ENCODE results near the gene BTBD1. TPM values are rescaled to one million over a fixed set of nuclear protein-coding genes. Genes with fewer than 3 reads are reported as not detected.
"Not testable (repeated sequence)": the region's sequence is repeated elsewhere in the genome, so short reads cannot be mapped to it uniquely, and the experiment has no call there.

BTBD1 gene
- total RNA-seq, 1 experiment from 2014 or later, result 56.8 TPM

DNA sequence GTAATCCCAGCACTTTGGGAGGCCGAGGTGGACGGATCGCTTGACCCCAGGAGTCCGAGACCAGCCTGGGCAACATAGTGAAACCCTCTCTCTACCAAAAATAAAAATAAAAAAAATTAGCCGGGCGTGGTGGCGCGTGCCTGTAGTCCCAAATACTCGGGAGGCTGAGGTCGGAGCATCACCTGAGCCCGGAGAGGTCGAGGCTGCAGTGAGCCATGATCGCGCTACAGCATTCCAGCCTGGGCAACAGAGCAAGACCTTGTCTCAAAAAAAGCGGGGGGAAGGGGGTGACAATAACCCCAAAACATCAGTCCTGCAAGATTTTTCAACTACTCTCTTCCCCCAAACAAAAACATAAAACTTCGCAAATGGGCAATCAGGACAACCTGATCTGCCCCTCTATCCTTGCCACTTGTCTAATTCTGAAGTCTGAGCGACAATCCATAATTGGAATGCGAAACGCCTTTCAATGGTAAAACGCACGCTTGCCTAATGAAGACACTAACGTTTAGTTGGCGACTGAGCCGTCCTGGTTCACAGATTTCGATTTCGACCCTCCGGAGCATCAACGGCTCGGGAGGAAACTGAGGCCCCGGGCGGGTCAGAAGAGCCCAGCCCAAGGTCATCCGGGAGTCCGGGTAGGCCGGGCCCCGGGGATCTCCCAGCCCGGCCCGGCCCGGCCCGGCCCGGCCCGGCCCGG lies 868 bp downstream of the BTBD1 start:
- DNase-seq (ENCODE audit: low read depth), result peak; percentile 11
- in situ Hi-C loops (cut with HindIII; ENCODE audit: low pct_unique_long_range_greater_than_20kb, low sequenced_read_pairs), result no loop called here

DNA sequence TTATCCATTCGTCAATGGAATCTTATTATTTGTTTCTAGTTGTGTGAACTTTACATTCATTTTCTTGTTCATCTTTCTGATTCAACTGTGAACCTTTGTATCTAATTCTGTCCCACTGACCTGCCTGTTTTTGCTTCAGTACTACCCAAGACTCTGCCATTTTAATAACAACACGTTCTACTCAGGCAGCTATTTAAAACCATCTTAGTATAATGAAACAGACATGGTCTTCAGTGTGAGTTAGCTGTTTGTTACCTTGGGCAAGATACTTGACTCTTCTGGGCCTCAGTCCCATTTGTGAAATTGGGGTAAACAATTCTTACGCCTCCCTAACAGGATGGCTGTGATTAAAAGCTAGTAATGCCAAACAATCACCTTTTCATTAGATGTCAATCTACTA lies 1.6 kb downstream of the BTBD1 start:
- DNase-seq (ENCODE audit: low read depth), result no peak
- in situ Hi-C loops (cut with HindIII; ENCODE audit: low pct_unique_long_range_greater_than_20kb, low sequenced_read_pairs), result no loop called here

- DNase-seq (ENCODE audit: low read depth), result no peak
- in situ Hi-C loops (cut with HindIII; ENCODE audit: low pct_unique_long_range_greater_than_20kb, low sequenced_read_pairs), result no loop called here
Measured at GRCh38 chr15:83064859-83065258, 2.2 kb downstream of the BTBD1 start.

DNA sequence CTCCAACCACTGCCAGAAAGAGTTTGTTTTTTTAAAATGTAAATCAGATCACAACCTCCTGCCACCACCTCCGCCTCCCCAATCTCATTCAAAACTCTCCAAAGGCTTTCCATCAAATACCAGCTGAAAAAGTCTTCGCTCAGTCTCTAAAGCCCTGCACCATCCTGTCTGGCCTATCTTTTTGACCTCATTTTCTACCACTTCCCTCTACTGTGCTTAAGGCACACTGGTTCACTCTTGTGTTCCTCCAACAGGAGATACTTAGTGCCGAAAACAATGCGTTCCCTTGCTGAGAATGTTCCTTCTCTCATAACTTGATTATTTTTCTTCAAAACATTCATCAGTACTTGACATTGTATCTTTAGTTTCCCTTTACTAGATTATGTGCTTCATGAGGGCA lies 3.5 kb downstream of the BTBD1 start:
- no peak for DNase-seq (ENCODE audit: low read depth)
- in situ Hi-C loops (cut with HindIII; ENCODE audit: low pct_unique_long_range_greater_than_20kb, low sequenced_read_pairs), result no loop called here

- DNase-seq (ENCODE audit: low read depth), result no peak
- in situ Hi-C loops (cut with HindIII; ENCODE audit: low pct_unique_long_range_greater_than_20kb, low sequenced_read_pairs), result no loop called here
Measured at GRCh38 chr15:83062768-83063180, 4.3 kb downstream of the BTBD1 start.

- DNase-seq (ENCODE audit: low read depth), result peak; percentile 59
- in situ Hi-C loops (cut with HindIII; ENCODE audit: low pct_unique_long_range_greater_than_20kb, low sequenced_read_pairs), result no loop called here
Measured at GRCh38 chr15:83061680-83062079, 5.4 kb downstream of the BTBD1 start.

GRCh38 chr15:83057696-83058376 lies 9.2 kb downstream of the BTBD1 start:
- DNase-seq (ENCODE audit: low read depth), result no peak
- in situ Hi-C loops (cut with HindIII; ENCODE audit: low pct_unique_long_range_greater_than_20kb, low sequenced_read_pairs), result no loop called here

DNA sequence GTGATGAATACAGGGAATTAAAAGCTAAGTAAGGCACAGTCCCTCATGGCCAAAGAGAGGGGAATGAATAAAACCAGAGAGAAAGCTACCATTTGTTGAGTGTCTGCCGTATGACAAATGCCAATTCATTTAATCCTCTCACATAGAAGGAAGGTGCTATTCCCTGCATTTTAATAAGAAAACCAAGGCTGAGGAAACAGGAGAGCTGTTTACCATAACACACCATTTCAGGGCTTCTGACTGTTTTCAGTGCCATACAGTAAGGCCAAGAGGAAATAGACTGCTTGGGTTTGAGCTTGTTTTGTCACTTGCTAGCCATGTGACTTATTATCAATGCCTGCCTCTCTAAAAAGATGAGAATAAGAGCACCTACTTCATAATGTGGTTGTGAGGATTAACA lies 10.1 kb downstream of the BTBD1 start:
- DNase-seq (ENCODE audit: low read depth), result no peak
- in situ Hi-C loops (cut with HindIII; ENCODE audit: low pct_unique_long_range_greater_than_20kb, low sequenced_read_pairs), result no loop called here

DNA sequence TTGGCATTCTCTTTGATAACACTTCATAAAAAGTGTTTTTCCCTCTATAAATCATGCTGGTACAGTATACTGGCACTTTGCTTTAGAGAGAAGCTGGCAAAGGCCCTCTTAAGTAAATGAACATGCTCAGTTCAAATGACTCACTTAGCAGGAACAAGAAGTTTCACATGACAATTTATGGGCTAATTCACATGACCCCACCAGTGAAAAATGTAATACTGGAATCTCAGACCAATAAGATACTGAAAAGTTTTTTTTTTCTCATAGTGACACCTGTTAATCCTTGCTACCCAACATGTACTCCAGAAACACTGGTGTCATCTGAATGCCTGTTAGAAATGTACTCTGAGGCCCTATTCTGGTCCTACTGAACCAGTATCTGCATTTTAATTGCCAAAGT lies 13.9 kb downstream of the BTBD1 start:
- in situ Hi-C loops (cut with HindIII; ENCODE audit: low pct_unique_long_range_greater_than_20kb, low sequenced_read_pairs), result no loop called here

DNA sequence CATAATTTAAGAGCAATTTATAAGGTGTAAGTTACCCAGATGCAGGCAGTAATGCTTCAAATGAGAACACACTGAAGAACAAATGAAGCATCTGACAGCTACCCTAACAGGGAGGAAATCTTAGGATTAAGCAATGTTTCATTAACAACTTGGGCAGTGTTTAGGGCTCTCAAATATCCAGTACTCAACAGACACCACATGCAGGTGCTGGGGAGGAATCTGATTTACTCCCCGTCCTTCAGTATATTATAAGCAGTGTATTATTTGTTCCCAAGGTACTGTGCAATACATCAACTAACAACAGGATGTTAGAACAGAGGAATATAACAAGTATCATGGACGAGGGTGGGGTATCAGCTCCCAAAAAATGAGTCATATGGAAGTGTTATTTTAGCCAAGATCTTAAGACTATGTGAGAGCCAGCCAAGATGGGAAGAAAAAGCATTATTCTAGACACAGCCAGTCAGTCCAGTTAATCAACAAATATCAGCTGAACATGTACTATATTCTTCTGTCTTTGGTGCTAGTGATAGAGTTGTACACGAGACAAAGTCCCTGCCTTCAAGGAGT lies 20.4 kb downstream of the BTBD1 start:
- no peak for DNase-seq (ENCODE audit: low read depth)
- in situ Hi-C loops (cut with HindIII; ENCODE audit: low pct_unique_long_range_greater_than_20kb, low sequenced_read_pairs), result no loop called here

More for the DNA sequence above, 13.9 kb downstream of the BTBD1 start:
- peak; percentile 68 for DNase-seq (ENCODE audit: low read depth)

DNA sequence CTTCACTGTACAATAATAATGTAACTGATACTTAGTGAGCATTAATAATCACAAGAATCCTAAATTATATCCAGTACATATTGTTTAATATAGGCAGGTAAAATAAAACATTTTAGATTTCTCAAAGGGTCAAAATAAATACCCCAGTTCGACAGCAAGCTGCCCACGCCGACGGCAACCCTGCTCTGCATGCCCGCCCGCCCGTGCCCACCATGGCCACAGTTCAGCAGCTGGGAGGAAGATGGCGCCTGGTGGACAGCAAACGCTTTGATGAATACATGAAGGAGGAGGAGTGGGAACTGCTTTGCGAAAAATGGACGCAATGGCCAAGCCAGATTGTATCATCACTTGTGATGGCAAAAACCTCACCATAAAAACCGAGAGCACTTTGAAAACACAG lies 22.9 kb downstream of the BTBD1 start:
- no peak for DNase-seq (ENCODE audit: low read depth)
- in situ Hi-C loops (cut with HindIII; ENCODE audit: low pct_unique_long_range_greater_than_20kb, low sequenced_read_pairs), result no loop called here

- in situ Hi-C loops (cut with HindIII; ENCODE audit: low pct_unique_long_range_greater_than_20kb, low sequenced_read_pairs), result no loop called here
- DNase-seq (ENCODE audit: low read depth), result no peak
Measured at GRCh38 chr15:83039206-83039605, 27.8 kb downstream of the BTBD1 start.

GRCh38 chr15:83036253-83036652 lies 30.8 kb downstream of the BTBD1 start:
- in situ Hi-C loops (cut with HindIII; ENCODE audit: low pct_unique_long_range_greater_than_20kb, low sequenced_read_pairs), result no loop called here
- no peak for DNase-seq (ENCODE audit: low read depth)

DNA sequence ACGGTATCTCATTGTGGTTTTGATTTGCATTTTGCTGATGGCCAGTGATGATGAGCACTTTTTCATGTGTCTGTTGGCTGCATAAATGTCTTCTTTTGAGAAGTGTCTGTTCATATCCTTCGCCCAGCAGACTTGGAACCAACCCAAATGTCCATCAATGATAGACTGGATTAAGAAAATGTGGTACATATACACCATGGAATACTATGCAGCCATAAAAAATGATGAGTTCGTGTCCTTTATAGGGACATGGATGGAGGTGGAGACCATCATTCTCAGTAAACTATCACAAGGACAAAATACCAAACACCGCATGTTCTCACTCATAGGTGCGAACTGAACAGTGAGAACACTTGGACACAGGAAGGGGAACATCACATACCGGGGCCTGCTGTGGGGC lies 35.8 kb downstream of the BTBD1 start:
- DNase-seq (ENCODE audit: low read depth); in situ Hi-C loops (cut with HindIII; ENCODE audit: low pct_unique_long_range_greater_than_20kb, low sequenced_read_pairs): not testable (repeated sequence)

- no peak for DNase-seq (ENCODE audit: low read depth)
- in situ Hi-C loops (cut with HindIII; ENCODE audit: low pct_unique_long_range_greater_than_20kb, low sequenced_read_pairs), result no loop called here
Measured at GRCh38 chr15:83030021-83030420, 37.0 kb downstream of the BTBD1 start.

DNA sequence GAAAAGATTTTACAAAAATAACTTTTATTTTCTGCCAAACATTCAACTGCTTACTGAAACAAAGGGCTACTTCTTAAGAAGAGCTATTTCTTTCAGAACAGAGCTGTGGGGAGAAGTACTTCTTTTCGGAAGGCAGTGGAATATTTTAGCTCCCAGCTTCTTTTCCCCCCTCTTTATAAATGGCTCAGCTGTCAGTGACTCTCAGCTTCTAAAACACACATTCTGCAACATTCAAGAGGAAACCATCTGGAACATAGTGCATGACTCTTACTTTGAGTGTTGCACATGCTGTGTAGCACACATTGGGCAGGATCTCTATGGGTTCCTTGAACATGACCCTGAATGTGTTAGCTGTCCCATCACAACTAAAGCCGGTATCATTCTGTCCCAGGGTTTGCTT lies 48.6 kb downstream of the BTBD1 start:
- no peak for DNase-seq (ENCODE audit: low read depth)
- in situ Hi-C loops (cut with HindIII; ENCODE audit: low pct_unique_long_range_greater_than_20kb, low sequenced_read_pairs), result no loop called here

GRCh38 chr15:83016906-83017305 lies 50.1 kb downstream of the BTBD1 start:
- in situ Hi-C loops (cut with HindIII; ENCODE audit: low pct_unique_long_range_greater_than_20kb, low sequenced_read_pairs), result no loop called here
- no peak for DNase-seq (ENCODE audit: low read depth)

- DNase-seq (ENCODE audit: low read depth), result no peak
- in situ Hi-C loops (cut with HindIII; ENCODE audit: low pct_unique_long_range_greater_than_20kb, low sequenced_read_pairs), result no loop called here
Measured at GRCh38 chr15:83015361-83015760, 51.7 kb downstream of the BTBD1 start.

DNA sequence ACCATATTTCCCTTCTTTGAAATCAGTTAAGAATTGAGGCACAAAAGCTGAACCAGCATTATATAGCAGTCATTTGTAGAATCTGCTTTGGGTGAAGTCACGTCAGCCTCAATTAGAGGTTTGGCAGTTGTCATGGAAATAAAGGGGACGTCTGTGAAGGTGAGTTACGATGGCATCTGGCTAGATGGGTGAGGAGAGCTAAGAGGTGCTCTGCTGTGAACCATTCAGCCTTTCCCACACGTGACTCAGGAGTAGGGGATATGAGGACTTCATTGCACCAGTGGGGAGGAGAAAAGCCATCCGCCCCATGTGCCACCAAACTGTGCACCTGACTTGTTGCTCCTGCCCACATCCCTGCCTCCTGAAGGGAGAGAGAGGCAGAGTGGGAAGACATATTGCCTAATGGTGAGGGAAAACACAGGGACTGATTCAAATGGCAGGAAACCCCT lies 52.8 kb downstream of the BTBD1 start:
- in situ Hi-C loops (cut with HindIII; ENCODE audit: low pct_unique_long_range_greater_than_20kb, low sequenced_read_pairs), result no loop called here
- no peak for DNase-seq (ENCODE audit: low read depth)

GRCh38 chr15:83012636-83013035 lies 54.4 kb downstream of the BTBD1 start:
- in situ Hi-C loops (cut with HindIII; ENCODE audit: low pct_unique_long_range_greater_than_20kb, low sequenced_read_pairs), result no loop called here
- DNase-seq (ENCODE audit: low read depth), result no peak
